Jurkat, Clone E6-1 (cell line): ENCODE results near the gene RAB6B.

Experiments
- DNase-seq: peaks from one replicate; pipeline ENCODE4 v3.0.0-alpha.2; 2011; ENCODE audit warnings: low read depth, low spot score
- H3K4me3 ChIP-seq: 2 replicates; pipeline ENCODE4 v1.5.1; 2011; ENCODE audit warnings: mild to moderate bottlenecking, low read length, control low read depth, moderate library complexity

Gene RAB6B

GRCh38 chr3:133933097-133934024 lies 37.7 kb upstream of the RAB6B start:
- DNase-seq: no peak
- H3K4me3 ChIP-seq: no peak overlapping the region

DNA sequence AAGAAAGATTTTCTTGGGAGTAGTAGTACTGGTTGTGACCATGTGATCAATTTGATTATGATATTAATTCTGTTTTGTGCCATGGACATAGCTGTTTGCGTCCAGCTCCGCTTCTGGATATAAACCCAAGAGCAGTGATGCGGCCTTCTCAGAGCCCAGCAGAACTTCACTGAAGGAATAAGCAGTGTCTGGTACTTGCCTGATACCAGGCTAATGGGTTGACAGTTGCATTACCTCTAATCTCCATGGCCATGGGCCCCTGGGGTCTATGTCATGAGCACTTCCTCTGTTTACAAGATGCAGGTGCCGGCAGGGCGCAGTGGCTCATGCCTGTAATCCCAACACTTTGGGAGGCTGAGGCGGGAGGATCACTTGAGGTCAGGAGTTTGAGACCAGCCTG lies 36.3 kb upstream of the RAB6B start:
- DNase-seq: no peak
- no peak overlapping the region for H3K4me3 ChIP-seq

DNA sequence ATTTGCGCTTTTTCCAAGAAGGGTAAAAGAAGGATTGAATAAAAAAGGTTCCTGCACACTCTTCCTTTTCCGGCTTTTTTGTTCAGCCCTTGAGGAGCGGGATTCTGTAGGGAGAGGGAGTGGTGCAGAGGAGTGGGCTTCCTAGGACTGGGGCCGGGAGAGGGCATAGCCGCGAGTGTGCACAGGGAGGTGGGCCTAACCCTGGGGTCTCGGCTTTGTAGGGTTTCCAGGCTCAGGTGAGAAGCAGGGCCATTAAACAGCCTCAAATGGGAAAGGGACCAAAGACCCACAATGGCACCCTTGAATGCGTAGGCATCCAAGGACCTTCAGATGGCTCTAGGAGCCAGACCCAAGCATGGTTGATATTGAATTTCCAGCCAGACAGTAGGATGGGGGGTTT lies 35.4 kb upstream of the RAB6B start:
- no peak overlapping the region for H3K4me3 ChIP-seq
- DNase-seq: no peak

DNA sequence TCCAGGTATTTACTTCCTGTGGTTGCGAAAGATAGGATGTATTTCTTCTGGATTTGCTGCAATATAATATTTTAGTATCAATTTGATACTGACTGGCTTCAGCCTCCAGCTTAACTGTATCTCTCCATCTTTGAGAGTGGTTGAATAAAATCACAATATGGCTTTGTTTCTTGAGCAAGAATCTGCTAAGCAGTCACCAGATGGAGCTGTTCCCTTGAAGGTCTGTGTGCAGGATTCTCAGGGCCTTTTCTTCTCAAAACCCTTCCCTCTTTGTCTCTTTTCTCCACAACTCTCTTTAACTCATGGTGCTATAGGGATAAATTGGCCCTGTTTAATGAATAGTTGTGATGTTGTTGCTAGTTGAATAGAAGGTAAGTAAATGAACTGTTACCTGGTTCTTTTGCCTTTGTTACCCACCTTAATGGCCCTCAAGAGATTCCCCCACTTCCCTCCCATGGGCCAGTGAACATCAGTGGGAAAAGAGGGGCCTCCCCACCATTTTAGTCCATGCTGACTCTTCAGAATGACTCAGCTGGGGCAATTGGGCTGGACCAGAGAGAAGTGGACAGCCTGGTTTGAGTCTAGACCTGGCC lies 34.8 kb upstream of the RAB6B start:
- peak; percentile 67 for DNase-seq
- no peak overlapping the region for H3K4me3 ChIP-seq

DNA sequence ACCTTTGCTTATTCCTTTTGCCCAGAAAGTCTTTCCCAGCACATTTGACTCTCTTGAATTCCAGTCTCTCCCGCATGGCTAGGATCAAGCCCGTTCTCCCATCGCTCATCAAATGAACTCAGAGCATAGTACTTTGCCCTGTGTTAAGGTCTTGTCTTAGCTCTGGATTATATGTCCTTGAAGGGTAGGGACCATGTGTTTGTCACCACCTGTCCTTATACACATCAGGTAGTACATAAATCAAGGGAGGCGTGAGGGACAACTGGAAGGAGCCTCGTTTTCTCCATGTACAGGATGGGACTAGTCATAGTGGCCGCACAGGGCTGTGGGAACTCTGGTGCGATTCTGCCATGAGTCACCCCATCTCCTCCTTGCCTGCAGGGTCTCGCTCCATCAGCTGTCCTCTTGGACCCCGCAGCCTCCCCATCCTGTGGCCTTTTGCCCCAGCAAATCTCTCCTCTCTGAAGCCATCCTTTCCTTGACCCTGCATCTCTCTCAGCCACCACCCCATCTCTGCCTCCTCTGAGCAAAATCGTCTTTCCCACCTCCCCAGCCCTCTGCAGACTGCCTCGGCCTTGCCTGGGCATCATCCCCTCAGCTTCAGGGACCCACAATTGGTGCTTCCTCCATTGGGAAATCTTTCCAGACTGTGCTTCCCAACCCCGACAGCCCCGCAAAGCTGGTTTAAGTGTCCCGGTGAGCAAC lies 33.4 kb upstream of the RAB6B start:
- DNase-seq: no peak
- no peak overlapping the region for H3K4me3 ChIP-seq

GRCh38 chr3:133928136-133928893 lies 32.6 kb upstream of the RAB6B start:
- no peak for DNase-seq
- H3K4me3 ChIP-seq: no peak overlapping the region

GRCh38 chr3:133927540-133928066 lies 31.9 kb upstream of the RAB6B start:
- no peak overlapping the region for H3K4me3 ChIP-seq
- DNase-seq: no peak

DNA sequence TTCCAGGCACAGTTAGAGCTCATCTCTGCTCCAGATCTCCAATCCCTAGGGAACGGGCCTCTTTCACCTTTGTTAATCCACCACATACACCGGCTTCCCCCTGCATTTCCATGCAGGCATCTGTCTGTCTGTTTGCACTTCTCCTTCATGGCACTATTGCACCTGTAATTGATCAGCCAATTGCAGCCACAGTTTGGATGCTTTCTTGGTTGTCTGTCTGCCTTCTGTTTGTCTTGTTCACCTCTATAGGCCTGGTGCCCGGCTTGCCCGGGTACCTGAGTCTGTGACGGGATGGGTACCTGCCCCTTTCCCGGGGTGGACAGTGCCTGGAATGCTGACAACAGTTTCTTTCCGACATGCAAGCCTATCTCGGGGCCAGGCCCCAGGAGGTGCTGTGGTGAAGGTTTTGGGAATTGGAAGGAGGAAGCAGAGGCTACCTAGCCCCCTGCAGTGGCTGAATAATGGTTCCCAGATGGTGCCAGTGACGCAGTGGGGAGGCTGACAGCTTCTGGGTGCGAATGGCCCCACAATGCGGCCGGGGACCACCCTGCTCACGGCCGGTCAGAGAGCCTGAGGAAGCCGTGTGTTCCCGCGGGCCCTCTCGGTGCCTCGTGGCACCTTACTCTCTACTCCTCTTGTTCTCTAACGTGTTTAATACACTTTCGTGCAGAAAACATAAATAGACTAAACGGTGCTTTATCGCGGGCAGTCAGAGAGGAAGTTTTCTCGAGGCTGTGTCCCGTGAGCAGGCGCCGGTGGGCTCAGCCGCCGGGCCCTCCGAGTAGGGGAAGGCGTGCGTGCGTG lies 31.3 kb upstream of the RAB6B start:
- DNase-seq: no peak

DNA sequence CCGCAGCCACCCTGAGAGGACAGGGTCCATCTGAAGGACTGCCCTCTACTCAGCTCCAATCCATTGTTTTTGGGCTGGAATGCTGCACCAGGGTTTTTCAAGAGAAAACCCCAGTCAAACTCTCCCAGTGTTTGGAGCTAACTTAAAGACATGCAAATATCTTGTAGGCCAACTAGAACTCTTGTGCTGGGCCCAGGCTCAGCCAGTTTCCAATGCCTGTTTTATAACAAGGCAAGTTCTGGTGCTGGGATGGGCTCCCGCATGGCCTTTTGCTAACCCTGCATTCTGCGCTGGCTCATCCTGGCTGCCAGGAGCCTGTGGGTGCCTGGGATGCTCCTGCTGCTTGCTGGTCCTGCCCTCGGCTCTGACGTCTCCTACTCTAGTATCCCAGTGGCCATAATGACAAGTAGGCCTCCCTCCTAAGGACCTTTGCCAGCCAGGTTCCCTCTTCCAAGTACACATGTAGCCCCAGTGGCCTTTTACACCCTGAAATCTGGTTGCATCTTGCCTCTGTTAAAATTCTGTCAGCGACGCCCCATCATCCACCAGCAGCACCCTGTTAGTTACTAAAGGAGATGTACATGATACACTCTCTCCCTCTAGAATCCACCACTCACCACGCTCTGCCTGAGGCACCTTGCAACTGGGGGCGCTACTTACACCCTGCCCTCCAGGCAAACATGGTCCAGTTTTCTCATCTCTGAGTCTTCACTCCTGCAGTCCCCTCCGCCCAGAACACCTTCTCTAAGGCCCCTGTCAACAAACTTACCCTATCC lies 30.5 kb upstream of the RAB6B start:
- no peak for DNase-seq
- no peak overlapping the region for H3K4me3 ChIP-seq

More for the DNA sequence above, 31.3 kb upstream of the RAB6B start:
- no peak overlapping the region for H3K4me3 ChIP-seq

GRCh38 chr3:133924041-133924440 lies 28.4 kb upstream of the RAB6B start:
- DNase-seq: no peak
- no peak overlapping the region for H3K4me3 ChIP-seq

- no peak for DNase-seq
Observed at GRCh38 chr3:133921592-133921991, 25.9 kb upstream of the RAB6B start.

GRCh38 chr3:133917144-133917543 lies 21.5 kb upstream of the RAB6B start:
- DNase-seq: no peak
- no peak overlapping the region for H3K4me3 ChIP-seq

More at GRCh38 chr3:133921592-133921991, 25.9 kb upstream of the RAB6B start:
- H3K4me3 ChIP-seq: no peak overlapping the region

GRCh38 chr3:133915685-133916658 lies 20.3 kb upstream of the RAB6B start:
- no peak overlapping the region for H3K4me3 ChIP-seq
- no peak for DNase-seq

DNA sequence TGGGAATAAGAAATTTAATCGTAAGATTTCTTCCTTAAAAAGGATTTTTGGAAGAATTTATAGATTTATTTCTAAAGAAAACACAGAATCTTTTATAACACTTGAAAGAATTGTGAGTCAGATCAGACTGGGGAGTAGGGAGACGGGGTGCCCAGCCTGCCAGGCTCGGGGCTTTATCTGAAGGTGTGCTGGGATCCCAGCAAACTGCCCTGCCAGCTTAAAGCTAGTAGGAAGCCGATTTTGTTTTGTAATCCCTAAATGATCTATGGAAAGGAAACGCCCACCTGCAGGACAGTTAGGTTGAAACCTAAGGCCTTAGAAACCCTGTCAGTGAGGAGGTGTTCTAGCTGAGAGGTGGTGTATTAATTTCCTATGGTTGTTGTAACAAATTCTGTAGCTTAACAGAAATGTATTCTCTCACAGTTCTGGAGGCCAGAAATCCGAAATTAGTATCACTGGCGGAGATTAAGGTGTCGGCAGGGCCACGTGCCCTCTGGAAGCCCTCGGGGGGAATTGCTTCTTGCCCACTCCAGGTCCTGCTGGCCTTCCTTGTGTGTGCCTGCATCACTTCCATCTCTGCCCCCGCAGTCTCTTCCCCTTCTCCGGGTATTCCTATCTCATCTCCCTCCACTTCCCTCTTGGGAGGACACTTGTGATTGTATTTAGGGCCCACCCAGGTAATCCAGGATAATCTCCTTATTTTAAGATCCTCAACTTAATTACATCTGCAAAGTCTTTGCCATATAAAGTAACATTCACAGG lies 19.3 kb upstream of the RAB6B start:
- no peak overlapping the region for H3K4me3 ChIP-seq
- DNase-seq: no peak

GRCh38 chr3:133910422-133910821 lies 14.7 kb upstream of the RAB6B start:
- no peak overlapping the region for H3K4me3 ChIP-seq
- DNase-seq: no peak

- DNase-seq: no peak
- H3K4me3 ChIP-seq: no peak overlapping the region
Observed at GRCh38 chr3:133905376-133905775, 9.7 kb upstream of the RAB6B start.
